ENCODE results near the gene GPR137B.
A peak's percentile ranks its signal among the peaks of the same experiment; 100 is the strongest.

GPR137B gene

GRCh38 chr1:236142253-236143103 lies at the start of gene GPR137B:
TSS of gene GPR137B (plus strand) at chr1:236142539. CDS start at chr1:236142623, 84 bp downstream.
- peak; percentile 35 for DNase-seq (ENCODE audit: low read depth)

GRCh38 chr1:236092899-236093298 lies 49.4 kb upstream of the GPR137B start:
- DNase-seq (ENCODE audit: low read depth), result no peak

- no peak for DNase-seq (ENCODE audit: low read depth)
These were observed 46.4 kb upstream of the GPR137B start for GRCh38 chr1:236095705-236096520.

- peak; percentile 72 for DNase-seq (ENCODE audit: low read depth)
These were observed 45.5 kb upstream of the GPR137B start for GRCh38 chr1:236096660-236097482.

- no peak for DNase-seq (ENCODE audit: low read depth)
These were observed 44.1 kb upstream of the GPR137B start for GRCh38 chr1:236098267-236098666.

- no peak for DNase-seq (ENCODE audit: low read depth)
These were observed 42.9 kb upstream of the GPR137B start for GRCh38 chr1:236099355-236099974.

- DNase-seq (ENCODE audit: low read depth), result no peak
These were observed 41.5 kb upstream of the GPR137B start for GRCh38 chr1:236100799-236101198.

GRCh38 chr1:236101233-236102200 lies 40.8 kb upstream of the GPR137B start:
- no peak for DNase-seq (ENCODE audit: low read depth)

- DNase-seq (ENCODE audit: low read depth), result no peak
These were observed 39.7 kb upstream of the GPR137B start for GRCh38 chr1:236102611-236103010.

GRCh38 chr1:236103059-236103458 lies 39.3 kb upstream of the GPR137B start:
- no peak for DNase-seq (ENCODE audit: low read depth)

- DNase-seq (ENCODE audit: low read depth), result peak; percentile 34
These were observed 38.6 kb upstream of the GPR137B start for GRCh38 chr1:236103646-236104218.

GRCh38 chr1:236107121-236107907 lies 35.0 kb upstream of the GPR137B start:
- no peak for DNase-seq (ENCODE audit: low read depth)

- DNase-seq (ENCODE audit: low read depth), result no peak
These were observed 34.2 kb upstream of the GPR137B start for GRCh38 chr1:236108027-236108648.

- no peak for DNase-seq (ENCODE audit: low read depth)
These were observed 32.2 kb upstream of the GPR137B start for GRCh38 chr1:236110137-236110536.

GRCh38 chr1:236111527-236112331 lies 30.6 kb upstream of the GPR137B start:
- no peak for DNase-seq (ENCODE audit: low read depth)

GRCh38 chr1:236112332-236112627 lies 30.1 kb upstream of the GPR137B start:
- DNase-seq (ENCODE audit: low read depth), result no peak

GRCh38 chr1:236113324-236114032 lies 28.9 kb upstream of the GPR137B start:
- no peak for DNase-seq (ENCODE audit: low read depth)
